ENCODE data around the gene PTPRN2. TPM values are rescaled to one million over a fixed set of nuclear protein-coding genes. Genes with fewer than 3 reads are reported as not detected.

Gene PTPRN2
- total and polyA plus RNA-seq, 8 donors: 4.9 to 136 (median 46.8) TPM

GRCh38 chr7:157644946-157645345, 942.7 kb downstream of the PTPRN2 start:
- WGBS, 5 donors: 87 to 95% (median 94%) methylated on average over 12 of the region's 12 CpGs
- H3K36me3 ChIP-seq: no peaks in the 10 kb centered on the region
- DNase-seq: no peak
- intact Hi-C loops (cut with DNase I; ENCODE audit: low total_unique reads): no loop called here
- H3K9me3 ChIP-seq: peaks cover 0 to 18% (median 13%) of the 10 kb centered on the region in 4 donors
- TF ChIP-seq POLR2AphosphoS5 (IDR thresholded peaks at IDR 0.05): no peak
- TF ChIP-seq EP300 (IDR thresholded peaks at IDR 0.05): no peak
- no peak for TF ChIP-seq POLR2A (IDR thresholded peaks at IDR 0.05)
- TF ChIP-seq CTCF (IDR thresholded peaks at IDR 0.05): no peak
- no peaks in the 10 kb centered on the region for H3K4me1 ChIP-seq
- no peak overlapping the region for H3K4me3 ChIP-seq
- H3K27me3 ChIP-seq: no peaks in the 10 kb centered on the region
- no peak overlapping the region for H3K27ac ChIP-seq

GRCh38 chr7:157643525-157643970, 944.1 kb downstream of the PTPRN2 start:
- H3K27ac ChIP-seq: no peak overlapping the region
- no peak for DNase-seq
- no peak overlapping the region for H3K4me3 ChIP-seq
- H3K36me3 ChIP-seq: no peaks in the 10 kb centered on the region
- TF ChIP-seq EP300 (IDR thresholded peaks at IDR 0.05): no peak
- no peak for TF ChIP-seq POLR2A (IDR thresholded peaks at IDR 0.05)
- no peak for TF ChIP-seq POLR2AphosphoS5 (IDR thresholded peaks at IDR 0.05)
- TF ChIP-seq CTCF (IDR thresholded peaks at IDR 0.05): no peak
- WGBS, 5 donors: 91 to 97% (median 95%) methylated on average over 7 to 23 of the region's 23 CpGs
- H3K9me3 ChIP-seq: peaks cover 0 to 25% (median 20%) of the 10 kb centered on the region in 4 donors
- no peaks in the 10 kb centered on the region for H3K27me3 ChIP-seq
- intact Hi-C loops (cut with DNase I; ENCODE audit: low total_unique reads): no loop called here
- no peaks in the 10 kb centered on the region for H3K4me1 ChIP-seq

GRCh38 chr7:157641866-157642265, 945.8 kb downstream of the PTPRN2 start:
- WGBS, 5 donors: 84 to 92% (median 87%) methylated on average over 8 of the region's 8 CpGs
- DNase-seq: no peak
- H3K36me3 ChIP-seq: no peaks in the 10 kb centered on the region
- H3K4me1 ChIP-seq: no peaks in the 10 kb centered on the region
- intact Hi-C loops (cut with DNase I; ENCODE audit: low total_unique reads): no loop called here
- peaks cover 0 to 25% (median 20%) of the 10 kb centered on the region in 4 donors for H3K9me3 ChIP-seq
- H3K27me3 ChIP-seq: no peaks in the 10 kb centered on the region
- TF ChIP-seq EP300 (IDR thresholded peaks at IDR 0.05): no peak
- no peak for TF ChIP-seq POLR2A (IDR thresholded peaks at IDR 0.05)
- no peak for TF ChIP-seq POLR2AphosphoS5 (IDR thresholded peaks at IDR 0.05)
- no peak for TF ChIP-seq CTCF (IDR thresholded peaks at IDR 0.05)
- H3K27ac ChIP-seq: no peak overlapping the region
- H3K4me3 ChIP-seq: no peak overlapping the region

GRCh38 chr7:157640144-157640543, 947.5 kb downstream of the PTPRN2 start:
- TF ChIP-seq POLR2AphosphoS5 (IDR thresholded peaks at IDR 0.05) (no peak), POLR2A (IDR thresholded peaks at IDR 0.05) (no peak), EP300 (IDR thresholded peaks at IDR 0.05) (no peak), CTCF (IDR thresholded peaks at IDR 0.05) (no peak)
- H3K4me3 ChIP-seq: no peak overlapping the region
- 96 to 100% (median 97%) methylated on average over 1 of the region's 1 CpG for WGBS, 5 donors
- no peak overlapping the region for H3K27ac ChIP-seq
- no peaks in the 10 kb centered on the region for H3K4me1 ChIP-seq
- H3K9me3 ChIP-seq: peaks cover 0 to 25% (median 20%) of the 10 kb centered on the region in 4 donors
- intact Hi-C loops (cut with DNase I; ENCODE audit: low total_unique reads): no loop called here
- no peaks in the 10 kb centered on the region for H3K27me3 ChIP-seq
- H3K36me3 ChIP-seq: no peaks in the 10 kb centered on the region
- no peak for DNase-seq
